ELF-1 (cell line): ENCODE measurements around the gene TFB2M.
"Not testable (repeated sequence)": the region's sequence is repeated elsewhere in the genome, so short reads cannot be mapped to it uniquely, and the experiment has no call there.

ENCODE experiments used
- DNase-seq: peaks from one replicate; pipeline ENCODE4 v3.0.0-alpha.2; 2016; ENCODE audit warnings: low read depth, low spot score

The TFB2M gene

DNA sequence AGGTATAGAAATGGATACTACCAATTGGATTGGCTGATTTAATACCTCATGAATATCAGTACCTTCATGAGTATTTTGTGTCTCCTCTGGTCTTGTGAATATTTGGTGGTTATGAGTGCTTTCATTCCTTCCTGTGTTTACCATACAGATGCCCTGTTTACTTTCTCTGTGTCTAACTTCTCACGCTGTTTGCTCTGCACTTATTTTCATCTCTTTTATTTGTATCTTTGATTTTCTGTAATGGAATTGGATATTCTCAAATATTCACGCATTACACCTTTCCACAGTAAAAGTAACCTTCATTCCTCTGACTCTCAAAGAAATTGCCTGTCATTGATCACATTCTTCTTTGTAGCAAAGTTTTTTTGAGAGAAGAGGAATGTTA lies 17.0 kb upstream of the TFB2M start:
- DNase-seq: no peak

DNA sequence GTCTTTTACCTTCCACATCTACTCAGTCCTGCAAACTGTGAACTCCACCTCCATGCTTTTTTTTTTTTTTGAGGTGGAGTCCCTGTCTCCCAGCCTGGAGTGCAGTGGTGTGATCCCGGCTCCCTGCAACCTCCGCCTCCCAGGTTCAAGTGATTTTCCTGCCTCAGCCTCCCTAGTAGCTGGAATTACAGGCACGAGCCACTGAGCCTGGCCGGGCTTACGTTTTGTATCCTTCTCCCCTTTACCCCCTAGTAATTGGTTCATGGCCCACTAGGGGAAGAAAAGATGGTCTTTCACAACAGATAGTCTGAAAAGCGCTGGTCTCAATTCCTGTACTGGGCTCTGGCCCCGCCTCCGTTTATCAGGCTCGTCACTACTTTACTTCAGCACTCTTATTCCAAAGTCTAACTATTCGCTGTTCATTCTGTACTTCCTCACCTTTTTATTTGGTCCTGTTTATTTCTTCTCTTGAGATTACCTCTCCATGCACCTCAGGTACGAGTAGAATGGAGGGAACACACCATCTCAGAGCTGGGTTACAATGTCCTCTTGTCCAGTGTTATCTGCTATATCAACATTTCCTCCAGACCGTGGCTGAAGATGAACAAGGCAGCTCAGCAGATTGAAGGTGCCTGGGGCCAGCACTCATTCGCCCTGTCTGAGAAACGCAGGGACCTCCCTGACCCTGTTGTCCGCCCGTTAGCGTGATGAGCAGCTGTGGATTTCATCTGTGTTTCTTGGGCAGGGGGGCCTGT lies 16.4 kb upstream of the TFB2M start:
- peak; percentile 12 for DNase-seq

DNA sequence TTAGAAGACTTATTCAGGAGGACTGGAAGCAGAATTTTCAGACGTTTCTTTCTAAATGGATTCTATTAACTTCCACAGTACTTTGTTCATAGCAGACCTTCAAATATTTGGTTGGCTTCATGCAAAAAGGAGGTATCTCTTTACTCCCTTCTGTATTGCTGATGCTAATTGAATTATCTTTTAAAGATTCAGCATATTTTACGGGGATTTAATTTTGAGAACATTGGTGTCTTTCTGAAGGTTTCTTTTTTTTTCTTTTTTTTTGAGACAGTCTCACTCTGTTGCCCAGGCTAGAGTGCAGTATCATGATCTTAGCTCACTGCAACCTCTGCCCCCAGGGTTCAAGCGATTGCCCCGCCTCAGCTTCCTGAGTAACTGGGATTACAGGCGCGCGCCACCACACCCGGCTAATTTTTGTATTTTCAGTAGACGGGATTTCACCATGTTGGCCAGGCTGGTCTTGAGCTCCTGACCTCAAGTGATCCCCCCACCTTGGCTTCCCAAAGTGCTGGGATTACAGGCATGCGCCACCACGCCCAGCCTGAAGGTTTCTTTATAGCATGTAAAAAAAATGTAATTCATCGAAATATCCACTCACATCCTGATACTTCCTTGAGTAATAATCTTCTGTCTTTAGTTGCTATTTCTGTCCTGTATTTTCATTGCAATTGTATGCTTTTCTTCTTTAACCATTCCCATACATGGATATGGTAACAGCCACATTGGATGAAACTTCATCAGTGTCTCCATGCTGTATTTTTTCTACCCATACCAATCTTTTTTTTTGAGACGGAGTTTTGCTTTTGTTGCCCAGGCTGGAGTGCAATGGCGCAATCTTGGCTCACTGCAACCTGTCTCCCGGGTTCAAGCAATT lies 14.7 kb upstream of the TFB2M start:
- no peak for DNase-seq

DNA sequence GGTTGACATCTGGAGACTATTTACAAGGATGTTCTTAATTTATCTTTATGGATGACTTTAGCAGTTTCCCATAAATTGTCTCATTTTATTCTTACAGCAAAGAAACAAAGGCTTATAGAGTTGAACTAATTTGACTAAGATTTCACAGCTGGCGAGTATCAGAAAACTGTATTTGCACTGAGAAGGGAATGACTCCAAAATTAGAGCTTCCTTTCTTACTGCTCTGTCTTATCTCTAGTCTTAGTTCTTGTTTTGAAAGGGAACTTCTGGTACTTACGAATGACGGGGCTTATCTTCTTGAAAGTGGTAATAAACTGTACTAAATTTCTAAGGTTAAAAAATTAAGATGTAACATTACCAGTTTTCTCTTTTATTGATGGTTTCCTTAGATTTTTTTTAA lies 13.8 kb upstream of the TFB2M start:
- DNase-seq: no peak

DNA sequence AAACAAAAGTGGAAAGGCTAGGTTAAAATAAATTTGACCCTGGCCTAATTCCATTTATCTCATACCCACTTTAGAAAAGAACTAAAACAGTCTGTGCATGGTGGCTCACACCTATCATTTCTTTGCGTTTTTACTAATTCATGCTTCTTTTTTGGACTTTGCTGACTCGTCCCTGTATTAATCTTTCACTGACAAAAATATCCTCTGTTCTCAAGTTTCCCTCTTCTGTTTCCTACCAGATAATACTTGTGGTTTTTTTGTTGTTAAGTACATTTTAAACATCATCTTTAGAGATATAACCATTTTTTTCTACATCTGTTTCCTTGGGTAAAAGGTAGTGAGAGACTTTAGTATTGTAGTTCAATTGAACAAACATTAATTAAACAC lies 11.7 kb upstream of the TFB2M start:
- no peak for DNase-seq

DNA sequence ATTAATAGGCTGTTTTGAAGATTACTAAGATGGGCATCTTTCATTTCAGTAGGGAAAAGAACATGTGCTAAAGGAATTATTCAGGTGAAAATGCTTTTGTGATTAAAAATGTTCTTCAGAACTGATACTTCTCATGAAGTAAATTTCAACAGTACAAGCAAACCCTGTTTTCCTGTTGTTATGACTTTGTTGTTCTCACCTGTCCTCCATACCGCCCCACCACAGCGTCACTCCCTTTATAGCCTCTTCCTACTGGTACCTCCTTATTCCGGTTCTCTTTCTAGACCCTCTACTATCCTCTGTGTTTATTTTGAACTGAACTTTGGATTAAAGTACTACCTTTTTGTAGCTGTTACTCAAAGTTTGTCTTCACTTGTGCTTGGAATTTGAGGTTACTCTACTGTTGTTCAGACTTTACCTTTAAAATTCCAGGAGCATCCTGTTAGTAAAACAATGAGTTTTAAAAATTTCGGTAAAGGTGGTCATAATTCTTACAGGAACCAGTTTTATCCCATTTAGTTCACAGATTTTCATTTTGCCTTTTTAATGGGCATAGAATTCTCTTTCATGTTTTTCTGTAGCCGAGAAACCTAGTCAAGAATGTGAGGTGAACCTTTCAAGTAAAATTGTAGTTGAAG lies 11.1 kb upstream of the TFB2M start:
- no peak for DNase-seq

DNA sequence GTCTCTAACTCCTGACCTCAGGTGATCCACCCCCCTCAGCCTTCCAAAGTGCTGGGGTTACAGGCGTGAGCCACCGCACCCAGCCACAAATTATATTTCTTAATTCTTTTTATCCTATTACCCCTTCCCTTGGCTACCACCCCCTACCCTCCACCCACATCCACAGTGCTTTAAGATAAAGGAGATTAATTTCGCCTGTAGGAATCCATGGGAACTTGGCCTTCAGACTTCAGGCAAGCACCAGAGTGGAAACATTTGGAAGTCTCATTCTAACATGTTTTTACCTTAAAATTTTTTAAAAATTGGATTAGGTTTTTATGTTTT lies 10.6 kb upstream of the TFB2M start:
- no peak for DNase-seq

DNA sequence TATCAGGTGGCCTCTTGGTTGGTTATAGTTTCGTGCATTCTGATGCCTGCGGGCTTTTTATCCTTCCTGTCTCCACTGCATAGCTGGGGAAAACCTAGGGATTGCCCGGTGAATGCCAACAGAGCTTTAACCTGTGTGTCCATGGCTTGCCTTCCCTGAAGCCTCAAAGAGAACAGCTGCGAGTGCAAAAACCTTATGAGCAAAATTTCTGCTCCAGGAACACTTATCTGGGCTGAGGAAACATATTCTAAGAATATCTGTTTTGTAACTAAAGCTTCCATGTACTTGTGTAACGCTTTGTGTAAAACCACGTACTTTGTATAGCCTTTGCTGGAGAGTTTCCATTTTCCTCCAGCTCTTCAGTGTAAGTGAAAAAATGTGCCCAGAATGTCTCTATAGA lies 7.4 kb upstream of the TFB2M start:
- no peak for DNase-seq

DNA sequence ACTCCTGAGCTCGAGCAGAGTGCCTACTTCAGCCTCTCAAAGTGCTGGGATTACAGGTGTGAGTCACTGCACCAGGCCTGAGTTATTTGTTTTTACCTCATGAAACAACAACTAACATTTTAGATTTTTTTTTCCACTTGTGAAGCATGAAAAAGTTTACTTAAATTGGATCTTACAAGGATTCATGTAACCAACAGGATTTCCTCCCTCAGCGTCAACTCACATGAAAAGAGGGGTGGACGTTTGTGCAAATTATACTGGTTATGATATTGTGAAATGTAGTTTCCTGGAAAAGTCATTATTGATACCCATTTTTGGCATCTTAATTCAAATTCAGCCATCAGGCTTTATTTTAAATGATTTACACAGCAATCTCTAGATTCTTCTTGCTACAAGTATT lies 6.7 kb upstream of the TFB2M start:
- DNase-seq: no peak

DNA sequence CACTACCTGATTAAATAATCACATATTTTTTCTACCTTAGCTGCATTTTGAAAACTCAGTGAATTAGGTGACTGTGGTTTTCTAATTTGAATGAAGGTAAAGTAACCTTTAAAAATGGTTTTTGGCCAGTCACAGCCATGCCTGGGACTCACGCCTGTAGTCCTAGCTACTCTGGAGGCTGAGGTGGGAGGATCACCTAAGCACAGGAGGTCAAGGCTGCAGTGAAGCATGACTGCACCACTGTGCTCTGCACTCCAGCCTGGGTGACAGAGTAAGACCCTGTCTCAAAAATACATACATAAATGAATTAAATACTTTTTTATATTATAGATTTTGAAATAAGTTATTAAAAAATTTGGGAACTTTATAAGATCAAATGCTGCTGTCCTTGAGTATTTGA lies 5.9 kb upstream of the TFB2M start:
- DNase-seq: no peak

DNA sequence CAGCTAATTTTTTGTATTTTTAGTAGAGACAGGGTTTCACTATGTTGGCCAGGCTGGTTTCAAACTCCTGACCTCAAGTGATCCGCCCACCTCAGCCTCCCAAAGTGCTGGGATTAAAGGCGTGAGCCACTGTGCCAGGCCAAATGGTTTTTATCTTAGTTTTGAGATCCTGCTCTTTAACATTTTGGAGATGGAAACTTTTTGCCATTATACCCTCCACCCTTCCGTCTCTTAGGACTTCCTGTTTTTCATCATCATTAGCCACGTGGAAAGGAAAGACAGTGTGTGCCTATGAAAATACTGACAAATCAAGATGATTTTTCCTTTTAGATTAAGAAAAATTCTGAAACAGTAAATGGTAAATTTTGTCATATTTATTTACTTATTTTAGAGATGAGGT lies 5.2 kb upstream of the TFB2M start:
- DNase-seq: not testable (repeated sequence)

DNA sequence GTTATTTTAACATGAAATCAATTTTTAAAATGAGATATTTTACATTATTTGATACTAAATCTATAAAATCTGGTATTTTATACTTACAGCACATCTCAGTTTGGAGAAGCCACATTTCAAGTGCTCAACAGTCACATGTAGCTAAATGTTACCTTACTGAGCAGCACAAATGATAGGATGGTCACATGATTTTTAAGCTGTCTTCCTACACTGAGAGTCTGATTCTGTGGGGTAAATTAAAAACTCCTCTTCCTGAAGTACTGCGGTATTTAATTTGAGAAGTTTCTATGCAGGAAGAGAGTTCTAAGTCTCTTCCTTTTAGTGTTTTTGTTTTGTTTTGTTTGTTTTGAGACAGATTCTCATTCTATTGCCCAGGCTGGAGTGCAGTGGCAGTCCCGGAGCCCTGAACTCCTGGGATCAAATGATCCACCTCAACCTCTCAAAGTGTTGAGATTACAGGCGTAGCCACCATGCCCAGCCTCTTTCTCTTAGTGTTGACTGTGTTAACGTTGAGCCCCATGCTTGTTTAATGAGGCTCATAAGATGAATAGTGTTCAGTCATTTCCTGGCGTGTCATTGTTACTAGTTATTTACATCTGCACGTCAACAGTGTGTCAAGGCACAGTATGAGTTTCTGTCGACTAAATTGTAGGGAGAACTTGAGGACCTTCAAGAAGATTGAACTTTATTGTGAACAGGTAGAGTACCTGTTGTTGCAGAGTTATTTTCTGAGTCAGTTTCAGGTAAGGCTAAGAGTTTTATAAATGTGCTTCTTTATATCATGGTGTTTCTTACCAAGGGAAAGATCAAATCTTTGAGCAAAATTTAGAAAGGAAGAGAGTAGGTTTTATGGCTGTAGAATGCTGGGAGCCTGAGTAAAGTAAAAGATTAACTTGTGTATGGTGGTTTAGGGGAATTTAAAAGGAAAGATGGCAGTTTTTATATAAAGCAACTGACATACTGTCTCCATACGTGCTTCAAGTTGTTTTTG lies 3.5 kb upstream of the TFB2M start:
- DNase-seq: no peak

DNA sequence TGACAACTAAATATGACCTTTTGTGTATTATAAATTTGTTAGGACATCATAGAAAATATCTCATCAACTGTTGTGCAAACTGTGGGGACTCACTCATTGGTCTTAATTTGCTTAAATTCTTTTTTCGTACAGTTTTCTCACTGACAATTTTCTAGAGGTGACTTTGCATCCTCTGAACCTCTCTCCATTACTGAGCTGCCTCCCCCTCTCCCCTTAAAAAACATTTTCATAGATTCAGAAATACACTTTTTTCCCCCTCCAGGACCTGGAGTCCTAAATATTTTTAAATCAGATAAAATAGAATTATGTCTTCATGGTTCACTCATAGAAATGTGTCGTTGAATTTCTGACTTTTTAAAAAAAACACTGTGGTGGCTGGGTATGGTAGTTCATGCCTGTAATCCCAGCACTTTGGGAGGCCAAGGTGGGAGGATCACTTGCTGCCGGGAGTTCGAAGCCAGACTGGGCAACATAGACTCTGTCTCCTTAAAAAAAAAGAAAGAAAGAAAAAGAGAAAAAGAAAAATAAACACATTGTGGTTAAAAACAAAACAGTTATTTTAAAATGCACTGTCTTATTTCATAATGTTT lies 1.7 kb upstream of the TFB2M start:
- no peak for DNase-seq

DNA sequence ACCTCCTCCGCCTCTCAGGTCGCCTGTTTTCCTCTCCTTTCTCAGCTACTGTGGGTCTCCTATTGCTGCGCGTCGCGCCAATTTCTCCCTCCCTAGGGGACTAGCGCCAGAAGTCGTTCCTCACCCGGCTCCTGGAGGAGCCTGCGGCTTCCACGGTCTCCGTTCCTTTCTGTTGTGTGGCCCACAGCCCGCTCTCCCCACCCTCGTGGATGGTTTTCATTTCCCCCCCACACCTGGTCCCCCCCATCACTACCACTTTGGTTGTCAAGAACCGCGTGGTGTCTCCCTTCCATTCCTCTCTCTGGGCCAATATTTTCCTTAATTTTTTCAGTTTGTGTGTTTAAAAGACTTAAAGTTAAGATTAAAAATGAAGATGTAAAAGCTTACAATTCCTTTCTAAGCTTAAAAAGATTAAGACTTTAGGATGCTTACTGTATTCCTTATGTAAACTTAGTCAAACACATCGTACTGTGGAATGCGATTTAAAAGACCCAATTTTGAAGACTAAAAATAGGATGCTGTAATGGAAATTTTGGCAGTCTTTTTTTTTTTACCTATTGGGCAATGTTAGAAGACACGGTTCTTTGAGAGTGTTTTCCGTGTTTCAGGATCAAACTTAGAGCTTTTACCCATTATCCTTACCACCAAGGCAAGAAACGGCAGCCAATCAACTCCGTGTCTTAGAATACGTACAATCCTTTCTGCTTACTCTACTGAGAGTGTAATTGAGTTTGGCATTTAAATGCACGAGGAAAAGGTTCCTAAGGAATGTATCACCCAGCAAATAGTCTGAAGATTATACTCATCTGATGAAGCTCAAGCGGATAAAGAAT lies 968 bp upstream of the TFB2M start:
- DNase-seq: peak; percentile 14

DNA sequence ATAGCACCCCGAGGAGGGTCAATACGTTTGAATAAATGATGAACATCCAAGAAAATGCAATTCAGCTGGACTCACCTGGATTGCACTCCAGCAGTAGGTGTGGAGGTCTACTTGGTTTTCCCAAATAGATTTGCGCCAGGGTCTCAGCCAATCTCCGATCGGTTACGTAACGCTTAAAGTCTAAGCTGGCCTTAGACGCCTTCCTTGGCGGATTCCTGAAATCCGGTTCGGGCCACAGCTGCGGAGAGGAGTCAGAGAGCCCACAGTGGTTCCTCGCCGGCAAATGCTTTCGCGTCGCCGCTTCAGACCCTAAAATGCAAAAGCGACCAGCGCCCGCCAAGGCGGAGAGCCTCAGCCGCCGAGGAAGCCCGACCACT lies 322 bp downstream of the TFB2M start:
- DNase-seq: no peak

DNA sequence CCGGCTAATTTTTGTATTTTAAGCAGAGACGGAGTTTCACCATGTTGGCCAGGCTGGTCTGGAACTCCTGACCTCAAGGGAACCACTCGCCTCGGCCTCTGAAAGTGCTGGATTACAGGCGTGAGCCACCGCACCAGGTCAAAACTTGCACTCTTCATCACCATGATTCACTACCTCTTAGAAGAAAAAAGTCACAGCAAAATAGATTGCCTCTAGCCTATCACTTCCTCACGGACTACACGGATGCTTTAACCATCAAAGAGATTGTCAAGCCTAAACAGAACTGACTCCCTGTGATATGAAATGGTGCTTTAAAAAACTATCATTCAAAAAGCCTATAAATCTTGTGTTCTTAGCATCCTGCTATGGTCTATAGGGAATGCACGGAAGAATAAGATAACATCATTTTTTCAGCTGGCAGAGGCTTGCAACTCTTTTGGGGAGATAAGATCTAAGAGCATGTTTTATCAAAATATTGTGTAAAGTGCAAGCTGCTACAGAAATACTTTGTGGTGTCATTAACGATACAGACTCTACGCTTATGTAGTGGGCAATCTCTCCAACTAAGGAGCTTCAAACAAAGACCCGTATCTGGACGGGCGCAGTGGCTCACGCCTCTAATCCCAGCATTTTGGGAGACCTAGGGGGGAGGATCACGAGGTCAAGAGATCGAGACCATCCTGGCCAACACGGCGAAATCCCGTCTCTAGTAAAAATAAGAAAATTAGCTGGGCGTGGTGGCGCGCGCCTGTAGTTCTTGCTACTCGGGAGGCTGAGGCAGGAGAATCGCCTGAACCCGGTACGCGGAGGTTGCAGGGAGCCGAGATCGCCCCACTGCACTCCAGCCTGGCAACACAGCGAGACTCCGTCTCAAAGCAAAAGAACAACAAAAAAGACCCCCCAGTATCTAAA lies 966 bp downstream of the TFB2M start:
- DNase-seq: no peak

DNA sequence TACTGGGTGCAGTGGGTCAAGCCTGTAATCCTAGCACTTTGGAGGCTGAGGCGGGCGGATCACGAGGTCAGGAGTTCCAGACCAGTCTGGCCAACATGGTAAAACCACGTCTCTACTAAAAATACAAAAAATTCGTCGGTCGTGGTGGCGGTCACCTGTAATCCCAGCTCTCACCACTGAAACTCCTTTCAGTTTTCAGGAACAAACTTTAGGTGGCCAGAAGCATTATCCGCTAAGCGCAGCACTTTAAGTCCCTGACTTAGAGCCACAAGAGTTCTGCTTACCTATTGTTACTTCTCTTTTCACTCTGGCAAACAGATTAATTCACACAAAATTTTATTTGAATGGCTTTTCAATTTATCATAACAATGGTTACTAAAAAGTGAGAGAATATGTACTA lies 5.2 kb downstream of the TFB2M start:
- peak; percentile 28 for DNase-seq

DNA sequence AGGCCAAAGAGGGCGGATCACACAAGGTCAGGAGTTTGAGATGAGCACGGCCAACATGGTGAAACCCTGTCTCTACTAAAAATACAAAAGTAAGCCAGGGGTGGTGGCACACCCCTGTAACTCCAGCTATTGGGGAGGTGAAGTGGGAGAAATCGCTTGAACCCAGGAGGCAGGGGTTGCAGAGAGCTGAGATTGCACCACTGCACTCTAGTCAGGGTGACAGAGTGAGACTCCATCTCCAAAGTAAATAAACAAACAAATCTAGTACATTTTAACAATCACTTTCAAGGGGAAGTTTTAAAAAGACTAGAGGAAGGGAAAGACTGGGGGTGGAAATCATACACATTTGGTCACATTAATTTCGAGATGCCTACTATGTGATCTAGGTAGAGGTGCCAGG lies 6.8 kb downstream of the TFB2M start:
- DNase-seq: no peak

DNA sequence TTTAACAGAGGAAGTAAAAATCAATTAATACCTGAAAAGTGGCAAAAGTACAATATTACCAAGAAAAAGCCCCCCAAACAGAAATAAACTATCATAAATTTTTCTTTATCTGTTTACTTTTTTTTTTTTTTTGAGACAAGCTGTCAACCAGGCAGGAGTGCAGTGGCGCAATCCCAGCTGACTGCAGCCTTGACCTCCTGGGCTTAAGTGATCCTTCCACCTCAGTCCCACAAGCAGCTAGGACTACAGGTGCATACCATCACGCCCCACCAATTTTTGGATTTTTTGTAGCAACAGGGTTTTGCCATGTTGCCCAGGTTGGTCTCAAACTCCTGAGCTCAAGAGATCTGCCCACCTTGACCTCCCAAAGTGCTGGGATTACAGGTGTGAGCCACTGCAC lies 8.0 kb downstream of the TFB2M start:
- DNase-seq: no peak
